ENCODE data around the gene PNPLA2. TPM values are rescaled to one million over a fixed set of nuclear protein-coding genes. Genes with fewer than 3 reads are reported as not detected.

PNPLA2 gene
- total and polyA plus RNA-seq, 2 donors from 2014 or later, result 67.9 to 173 TPM

DNA sequence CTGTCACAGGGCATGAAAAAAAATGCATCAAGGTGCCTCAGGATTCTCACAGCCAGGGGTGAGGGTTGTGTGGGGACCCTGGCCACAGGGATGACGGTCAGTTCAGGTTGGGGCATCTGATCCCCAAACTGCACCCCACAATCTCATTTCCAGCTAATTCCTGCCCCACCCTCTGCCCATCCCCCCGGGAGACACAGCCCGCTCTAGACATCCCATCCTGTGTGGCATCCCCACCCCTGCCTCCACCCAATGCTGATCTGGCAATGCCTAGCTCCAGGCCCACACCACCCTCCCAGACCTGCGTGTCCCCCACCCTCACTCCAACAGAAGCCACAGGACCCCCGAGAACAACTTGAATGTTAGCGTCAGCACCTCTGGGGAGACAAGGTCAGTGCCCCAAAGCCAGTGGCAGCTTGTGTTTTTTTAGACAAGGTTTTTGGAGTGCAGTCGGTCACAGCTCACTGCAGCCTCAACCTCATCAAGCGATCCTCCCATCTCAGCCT is 49.2 kb downstream of the PNPLA2 start:
- H3K4me3 ChIP-seq (ENCODE audit: low read length in 3 of 3), result no peak overlapping the region
- peaks cover 0 to 8% (median 4%) of the 10 kb centered on the region in 3 donors for H3K4me1 ChIP-seq (ENCODE audit: control insufficient read depth in 2 of 3, insufficient read depth in 2 of 3, low read depth in 1 of 3, low read length in 3 of 3)
- H3K27me3 ChIP-seq (ENCODE audit: control insufficient read depth, insufficient read depth, low read length), result no peaks in the 10 kb centered on the region
- no peak for DNase-seq
- intact Hi-C loops (cut with DNase I), result no loop called here
- H3K27ac ChIP-seq (ENCODE audit: low read depth in 2 of 2, low read length in 2 of 2), result no peak overlapping the region
- H3K9ac ChIP-seq (ENCODE audit: low read length in 3 of 3), result no peak overlapping the region
- TF ChIP-seq, protein P1, sequence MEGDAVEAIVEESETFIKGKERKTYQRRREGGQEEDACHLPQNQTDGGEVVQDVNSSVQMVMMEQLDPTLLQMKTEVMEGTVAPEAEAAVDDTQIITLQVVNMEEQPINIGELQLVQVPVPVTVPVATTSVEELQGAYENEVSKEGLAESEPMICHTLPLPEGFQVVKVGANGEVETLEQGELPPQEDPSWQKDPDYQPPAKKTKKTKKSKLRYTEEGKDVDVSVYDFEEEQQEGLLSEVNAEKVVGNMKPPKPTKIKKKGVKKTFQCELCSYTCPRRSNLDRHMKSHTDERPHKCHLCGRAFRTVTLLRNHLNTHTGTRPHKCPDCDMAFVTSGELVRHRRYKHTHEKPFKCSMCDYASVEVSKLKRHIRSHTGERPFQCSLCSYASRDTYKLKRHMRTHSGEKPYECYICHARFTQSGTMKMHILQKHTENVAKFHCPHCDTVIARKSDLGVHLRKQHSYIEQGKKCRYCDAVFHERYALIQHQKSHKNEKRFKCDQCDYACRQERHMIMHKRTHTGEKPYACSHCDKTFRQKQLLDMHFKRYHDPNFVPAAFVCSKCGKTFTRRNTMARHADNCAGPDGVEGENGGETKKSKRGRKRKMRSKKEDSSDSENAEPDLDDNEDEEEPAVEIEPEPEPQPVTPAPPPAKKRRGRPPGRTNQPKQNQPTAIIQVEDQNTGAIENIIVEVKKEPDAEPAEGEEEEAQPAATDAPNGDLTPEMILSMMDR (IDR thresholded peaks at IDR 0.05; ENCODE audit: borderline replicate concordance, extremely low read depth, insufficient read depth), result no peak
- H3K36me3 ChIP-seq (ENCODE audit: control insufficient read depth in 2 of 3, insufficient read depth in 3 of 3, low read length in 3 of 3), result no peaks in the 10 kb centered on the region
- no peaks in the 10 kb centered on the region for H3K9me3 ChIP-seq (ENCODE audit: control insufficient read depth in 2 of 3, insufficient read depth in 1 of 3, low read length in 3 of 3)
- no peak for FAIRE-seq

DNA sequence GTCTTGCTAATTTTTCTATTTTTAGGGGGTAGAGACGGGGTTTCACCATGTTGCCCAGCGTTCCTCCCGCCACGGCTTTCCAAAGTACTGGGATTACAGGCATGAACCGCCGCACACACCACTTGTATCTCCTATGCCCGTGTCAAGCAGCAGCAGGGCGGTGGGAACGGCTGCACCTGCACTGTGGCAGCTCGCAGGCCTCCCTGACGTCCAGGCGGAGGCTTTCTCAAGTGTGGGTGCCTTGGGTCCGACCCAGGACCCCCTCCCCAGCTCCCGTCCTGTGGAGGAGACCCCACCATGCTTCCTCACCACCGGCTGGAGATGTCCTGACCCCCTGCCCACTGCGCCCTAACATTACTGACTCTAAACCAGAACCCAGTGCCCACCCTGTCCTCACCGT is 49.7 kb downstream of the PNPLA2 start:
- DNase-seq, result no peak
- Histone ChIP-seq H3K9me3 (ENCODE audit: control insufficient read depth in 2 of 3, insufficient read depth in 1 of 3, low read length in 3 of 3) (no peaks in the 10 kb centered on the region), H3K4me1 (ENCODE audit: control insufficient read depth in 2 of 3, insufficient read depth in 2 of 3, low read depth in 1 of 3, low read length in 3 of 3) (peaks cover 0 to 6% (median 2%) of the 10 kb centered on the region in 3 donors), H3K36me3 (ENCODE audit: control insufficient read depth in 2 of 3, insufficient read depth in 3 of 3, low read length in 3 of 3) (no peaks in the 10 kb centered on the region), H3K27ac (ENCODE audit: low read depth in 2 of 2, low read length in 2 of 2) (no peak overlapping the region), H3K27me3 (ENCODE audit: control insufficient read depth, insufficient read depth, low read length) (no peaks in the 10 kb centered on the region), H3K9ac (ENCODE audit: low read length in 3 of 3) (no peak overlapping the region), H3K4me3 (ENCODE audit: low read length in 3 of 3) (no peak overlapping the region)
- intact Hi-C loops (cut with DNase I), result no loop called here
- no peak for FAIRE-seq
- TF ChIP-seq, protein P1 (IDR thresholded peaks at IDR 0.05; ENCODE audit: borderline replicate concordance, extremely low read depth, insufficient read depth), result no peak

DNA sequence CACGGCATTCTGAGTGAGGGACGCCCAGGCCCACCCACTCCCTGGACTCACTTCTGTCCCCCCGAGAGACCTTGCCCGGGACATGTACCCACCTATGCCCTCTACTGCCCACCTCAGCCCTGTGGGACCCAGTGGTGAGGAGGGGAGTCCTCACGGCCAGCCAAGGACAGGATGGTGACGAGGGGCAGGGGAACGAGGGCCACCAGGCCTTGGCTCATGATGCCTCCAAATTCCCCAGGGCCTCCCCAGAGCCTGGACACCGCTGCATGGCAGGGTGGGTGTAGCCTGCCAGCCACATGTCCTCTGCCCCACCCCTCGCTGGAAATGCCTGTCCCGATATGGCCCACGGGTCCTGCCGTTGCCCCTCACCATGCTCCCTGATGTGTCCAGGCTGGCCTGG is 50.1 kb downstream of the PNPLA2 start:
- no peaks in the 10 kb centered on the region for H3K36me3 ChIP-seq (ENCODE audit: control insufficient read depth in 2 of 3, insufficient read depth in 3 of 3, low read length in 3 of 3)
- intact Hi-C loops (cut with DNase I), result no loop called here

More for the DNA sequence above, 50.1 kb downstream of the PNPLA2 start:
- Histone ChIP-seq H3K9ac (ENCODE audit: low read length in 3 of 3) (no peak overlapping the region), H3K4me1 (ENCODE audit: control insufficient read depth in 2 of 3, insufficient read depth in 2 of 3, low read depth in 1 of 3, low read length in 3 of 3) (peaks cover 0 to 2% (median 0%) of the 10 kb centered on the region in 3 donors), H3K9me3 (ENCODE audit: control insufficient read depth in 2 of 3, insufficient read depth in 1 of 3, low read length in 3 of 3) (no peaks in the 10 kb centered on the region), H3K27me3 (ENCODE audit: control insufficient read depth, insufficient read depth, low read length) (no peaks in the 10 kb centered on the region), H3K4me3 (ENCODE audit: low read length in 3 of 3) (no peak overlapping the region), H3K27ac (ENCODE audit: low read depth in 2 of 2, low read length in 2 of 2) (no peak overlapping the region)
- no peak for DNase-seq
- no peak for FAIRE-seq
- TF ChIP-seq, protein P1 (IDR thresholded peaks at IDR 0.05; ENCODE audit: borderline replicate concordance, extremely low read depth, insufficient read depth), result no peak

All from kidney (tissue), 14 donors.